PC-9 (cell line): ENCODE measurements around the gene BCL7B.

Source experiments
- CTCF ChIP-seq: fragments of 200-600 bp; sonication (generic); conservative IDR thresholded peaks from 2 replicates; pipeline ENCODE4 v1.6.1; 2017; ENCODE audit warnings: mixed run types, antibody characterized with exemption, mild to moderate bottlenecking, moderate library complexity
- EZH2 ChIP-seq: fragments of 200-600 bp; sonication (generic); IDR thresholded peaks from 2 replicates; pipeline ENCODE4 v1.8.0; 2017; ENCODE audit warnings: antibody characterized with exemption, low read depth

- TF ChIP-seq CTCF (no peak), EZH2 (no peak)
These were observed 25.3 kb downstream of the BCL7B start for GRCh38 chr7:73532224-73532623.
